Mammary epithelial cell (primary cell): Measurements from ENCODE around the gene ZNF324.

Experiments
- CTCF ChIP-seq, 2 donors: IDR thresholded peaks in 1 of 2; conservative IDR thresholded peaks in 1 of 2; 2 replicates each; pipeline ENCODE4 v1.5.1; 2011 to 2012; ENCODE audit warnings: inconsistent platforms in 2 of 2, low read length in 2 of 2, mild to moderate bottlenecking in 2 of 2, control low read depth in 1 of 2, low read depth in 1 of 2; ENCODE audit not compliant: insufficient read depth in 1 of 2; ENCODE audit errors: extremely low read depth in 1 of 2
- EZH2 ChIP-seq: IDR thresholded peaks from 2 replicates; pipeline ENCODE4 v1.6.1; 2012; ENCODE audit warnings: low read length, inconsistent platforms, borderline replicate concordance

GRCh38 chr19:58466760-58467589 lies at the start of gene ZNF324:
- TF ChIP-seq CTCF (conservative IDR thresholded peaks at IDR 0.05 in 1 of 2, IDR thresholded peaks at IDR 0.05 in 1 of 2; ENCODE audit: extremely low read depth in 1 of 2, insufficient read depth in 1 of 2, low read depth in 1 of 2, low read length in 2 of 2) (peak in 1 of 2 donors; percentile 20), EZH2 (no peak)
